GM12874 (cell line): Measurements from ENCODE around the gene SELENOT.

Experiments used
- TF ChIP-seq, protein P1 (sequence below): IDR thresholded peaks from 2 replicates; pipeline ENCODE4 v1.5.1; 2011; ENCODE audit warnings: low read depth, mild to moderate bottlenecking, control low read depth, low read length, moderate library complexity; ENCODE audit not compliant: insufficient read depth

The SELENOT gene

GRCh38 chr3:150611666-150612065 is 8.5 kb downstream of the SELENOT start:
- TF ChIP-seq, protein P1, sequence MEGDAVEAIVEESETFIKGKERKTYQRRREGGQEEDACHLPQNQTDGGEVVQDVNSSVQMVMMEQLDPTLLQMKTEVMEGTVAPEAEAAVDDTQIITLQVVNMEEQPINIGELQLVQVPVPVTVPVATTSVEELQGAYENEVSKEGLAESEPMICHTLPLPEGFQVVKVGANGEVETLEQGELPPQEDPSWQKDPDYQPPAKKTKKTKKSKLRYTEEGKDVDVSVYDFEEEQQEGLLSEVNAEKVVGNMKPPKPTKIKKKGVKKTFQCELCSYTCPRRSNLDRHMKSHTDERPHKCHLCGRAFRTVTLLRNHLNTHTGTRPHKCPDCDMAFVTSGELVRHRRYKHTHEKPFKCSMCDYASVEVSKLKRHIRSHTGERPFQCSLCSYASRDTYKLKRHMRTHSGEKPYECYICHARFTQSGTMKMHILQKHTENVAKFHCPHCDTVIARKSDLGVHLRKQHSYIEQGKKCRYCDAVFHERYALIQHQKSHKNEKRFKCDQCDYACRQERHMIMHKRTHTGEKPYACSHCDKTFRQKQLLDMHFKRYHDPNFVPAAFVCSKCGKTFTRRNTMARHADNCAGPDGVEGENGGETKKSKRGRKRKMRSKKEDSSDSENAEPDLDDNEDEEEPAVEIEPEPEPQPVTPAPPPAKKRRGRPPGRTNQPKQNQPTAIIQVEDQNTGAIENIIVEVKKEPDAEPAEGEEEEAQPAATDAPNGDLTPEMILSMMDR: no peak

- TF ChIP-seq, protein P1: no peak
Observed at GRCh38 chr3:150612494-150612893, 9.4 kb downstream of the SELENOT start.

- TF ChIP-seq, protein P1: no peak
Observed at GRCh38 chr3:150613034-150613433, 9.9 kb downstream of the SELENOT start.

- TF ChIP-seq, protein P1: no peak
Observed at GRCh38 chr3:150613709-150614480, 10.8 kb downstream of the SELENOT start.

DNA sequence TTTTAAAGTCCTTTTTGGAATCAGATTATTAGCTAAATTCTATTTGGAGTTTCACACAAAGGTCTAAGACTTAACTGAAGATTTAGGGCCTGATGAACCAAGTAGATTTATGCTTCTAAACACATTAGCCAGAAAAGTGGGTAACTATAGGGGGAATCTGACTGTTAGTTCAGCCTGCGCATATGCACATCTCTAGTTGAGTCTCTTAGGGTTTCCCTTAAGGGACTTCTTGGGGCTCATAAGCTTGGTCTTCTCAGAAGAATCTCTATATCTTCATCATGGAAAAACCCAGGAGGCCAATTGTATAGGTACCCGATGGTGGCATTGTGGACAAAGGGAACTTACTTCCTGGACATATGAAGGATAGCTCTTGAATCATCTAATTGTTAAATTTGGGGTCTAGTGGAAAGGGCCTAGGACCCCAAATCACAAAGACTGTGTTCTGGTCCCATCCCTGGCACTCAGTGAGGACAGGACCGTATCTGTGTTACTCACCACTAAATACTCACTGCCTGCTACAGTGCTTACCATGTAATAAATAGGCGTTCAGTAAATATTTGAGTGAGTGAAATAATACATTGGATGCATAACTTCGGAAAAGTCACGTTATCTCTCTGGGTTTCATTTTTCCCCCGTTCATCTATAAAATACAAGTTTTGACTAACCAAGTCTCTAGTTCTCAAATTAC is 17.0 kb downstream of the SELENOT start:
- TF ChIP-seq, protein P1: no peak

GRCh38 chr3:150623945-150624344 is 20.8 kb downstream of the SELENOT start:
- TF ChIP-seq, protein P1: no peak

DNA sequence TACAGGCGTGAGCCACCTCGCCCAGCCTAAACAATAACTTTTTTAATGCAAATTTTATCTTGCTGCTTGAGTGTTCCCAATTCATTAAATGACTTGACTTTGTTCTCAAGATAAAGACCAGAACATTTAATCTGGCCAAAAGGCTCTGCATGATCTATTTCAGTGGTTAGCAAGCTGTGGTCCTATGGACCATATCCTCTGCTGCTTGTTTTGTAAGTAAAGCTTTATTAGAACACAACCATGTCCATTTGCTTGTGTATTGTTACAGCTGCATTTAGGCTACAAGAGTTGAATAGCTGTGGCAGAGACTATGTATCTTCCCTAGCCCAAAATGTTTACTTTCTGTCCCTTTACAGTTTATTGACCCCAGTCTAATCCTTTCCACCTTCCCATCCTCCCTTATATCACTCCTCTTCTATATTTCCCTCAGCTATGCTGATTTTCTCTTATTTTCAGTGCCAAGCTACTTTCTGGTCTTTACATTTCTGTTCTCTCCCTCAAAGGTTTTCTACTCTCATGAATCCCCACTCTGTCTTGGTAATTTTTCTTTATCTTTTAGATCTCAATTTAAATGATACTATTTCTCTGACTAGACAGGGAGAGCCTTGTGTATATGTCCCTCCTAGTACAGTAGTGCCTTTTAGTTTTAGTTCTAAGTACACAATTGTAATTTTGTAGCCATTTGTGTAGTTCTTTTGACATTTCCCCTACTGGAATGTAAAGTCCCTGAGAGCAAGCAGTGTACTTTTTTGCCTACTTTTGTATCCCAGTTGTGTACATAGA is 23.2 kb downstream of the SELENOT start:
- TF ChIP-seq, protein P1: no peak
